ENCODE results near the gene LIFR. TPM values are rescaled to one million over a fixed set of nuclear protein-coding genes. Genes with fewer than 3 reads are reported as not detected.

LIFR gene
- total RNA-seq (2012; rRNA removed) (10.4 and 13.9 TPM in 2 replicates), polyA plus RNA-seq (2012; rRNA removed) (1.6 and 1.9 TPM in 2 replicates), Bru-seq, nascent RNA (percentile 85 among the genes with signal in this experiment), BruChase-seq, experiment 1, labeled RNA remaining after a 6-hour chase (percentile 88 among the genes with signal in this experiment), BruChase-seq, experiment 2, labeled RNA remaining after a 2-hour chase (percentile 90 among the genes with signal in this experiment)
- polyA plus RNA-seq (2012; cell fraction: cytosol; rRNA removed), result 0.35 and 0.54 TPM in 2 replicates
- polyA plus RNA-seq (2012; cell fraction: nucleus; rRNA removed; ENCODE audit: low replicate concordance), result 0.50 and 4.3 TPM in 2 replicates
- long read RNA-seq, full-length matches to known transcripts, result 12 of 30 reads
- long read RNA-seq, partial matches to known transcripts, result 2 of 30 reads
- long read RNA-seq, other reads (novel, unspliced or antisense), result 16 of 30 reads

- Histone ChIP-seq H2BK20ac (ENCODE audit: low read depth, low read length) (peak within 1 kb of the TSS; percentile 81), H3K14ac (replicated peaks; ENCODE audit: low read depth, low read length) (peak within 1 kb of the TSS; percentile 95), H3K4me3 (ENCODE audit: insufficient read depth, low read depth, low read length) (peak within 1 kb of the TSS; percentile 92), H2BK5ac (ENCODE audit: low read depth, low read length, poor library complexity, severe bottlenecking) (peak within 1 kb of the TSS; percentile 80), H3K23ac (ENCODE audit: low read depth, low read length) (peak within 1 kb of the TSS; percentile 90), H4K91ac (ENCODE audit: insufficient read depth, low read depth, low read length) (peak within 1 kb of the TSS; percentile 83), H2AFZ (replicated peaks; ENCODE audit: low read length, poor library complexity) (peak within 1 kb of the TSS; percentile 93), H3K27ac (ENCODE audit: insufficient read depth, low read length) (peak within 1 kb of the TSS; percentile 97), H4K5ac (ENCODE audit: low read depth, low read length) (peak within 1 kb of the TSS; percentile 47), H2BK120ac (ENCODE audit: low read depth, low read length) (peak within 1 kb of the TSS; percentile 91), H3K9ac (ENCODE audit: low read depth, low read length) (peak within 1 kb of the TSS; percentile 96), H3K79me1 (ENCODE audit: low read depth in 1 of 2, low read length in 2 of 2) (peaks cover 10 to 11% of the 10 kb centered on the region in 2 experiments; a peak in 3 of 4 replicates), H3K4me2 (ENCODE audit: low read depth, low read length) (peak within 1 kb of the TSS; percentile 95), H3K56ac (ENCODE audit: extremely low read depth, insufficient read depth, low read length) (peak within 1 kb of the TSS; percentile 87), H2AK9ac (replicated peaks; ENCODE audit: low read depth, low read length, poor library complexity) (peak within 1 kb of the TSS; percentile 73), H4K8ac (ENCODE audit: low read depth in 2 of 2, low read length in 2 of 2) (peak within 1 kb of the TSS; percentile 70 to 86), H3K18ac (ENCODE audit: low read depth, low read length) (peak within 1 kb of the TSS; percentile 65), H3K4me1 (ENCODE audit: control insufficient read depth, insufficient read depth, low read length) (no peaks in the 10 kb centered on the region), H2BK15ac (ENCODE audit: low read depth, low read length) (peak within 1 kb of the TSS; percentile 55; the same call in 1 of the 3 replicates), H3K9me3 (ENCODE audit: control insufficient read depth, insufficient read depth, low read length) (no peaks in the 10 kb centered on the region), H3K9me1 (ENCODE audit: insufficient read depth, low read length) (no peaks in the 10 kb centered on the region), H3K36me3 (ENCODE audit: control insufficient read depth, insufficient read depth, low read length) (no peaks in the 10 kb centered on the region), H4K20me1 (ENCODE audit: insufficient read depth, low read length) (no peaks in the 10 kb centered on the region; the same call in none of the 2 replicates), H3K27me3 (ENCODE audit: control insufficient read depth, insufficient read depth, low read length) (peaks cover under 1% of the 10 kb centered on the region; the same call in 1 of the 2 replicates), H3K4ac (ENCODE audit: low read depth, low read length) (peak within 1 kb of the TSS; percentile 80), H2AK5ac (ENCODE audit: low read depth, low read length) (peak within 1 kb of the TSS; percentile 7; the same call in 1 of the 2 replicates)
- dilution Hi-C loops (cut with HindIII; ENCODE audit: low sequenced_read_pairs, unreplicated experiment) (no loop called here), in situ Hi-C loops (cut with MboI; ENCODE audit: low sequenced_read_pairs) (no loop called here), intact Hi-C loops (cut with micrococcal nuclease) (loop anchor here (1.0 to 10.0 kb wide), 4 partner anchors 106 to 368 kb away; no protein-coding TSS in a partner anchor)
- BruUV-seq (replicated peaks), result no TSS peak
- 0% methylated on average over 12 of the region's 88 CpGs; no CpG with 5 or more reads in 1 of the 2 experiments for WGBS, 2 experiments (ENCODE audit: extremely low coverage in 2 of 2, insufficient read length in 1 of 2)
- ATAC-seq (ENCODE audit: low read depth) (peak; percentile 93), DNase-seq (peak; percentile 74)
- POLR2A ChIA-PET (ENCODE audit: unreplicated experiment), result no interaction called here
- CTCF ChIA-PET, result interaction anchor here (0.5 to 1.0 kb wide), 2 partner anchors 23 to 251 kb away, joined by 4 read pairs; no protein-coding TSS in a partner anchor
- TF ChIP-seq POLR2A (IDR thresholded peaks at IDR 0.05; ENCODE audit: low read depth, low read length), result no peak
- no peak for TF ChIP-seq MAZ (IDR thresholded peaks at IDR 0.05; ENCODE audit: borderline replicate concordance, low read depth, low read length)
- TF ChIP-seq ELK1 (IDR thresholded peaks at IDR 0.05; ENCODE audit: borderline replicate concordance, low read depth, low read length), result no peak
- no peak for TF ChIP-seq BHLHE40 (IDR thresholded peaks at IDR 0.05; ENCODE audit: low read depth, low read length)
- no peak for TF ChIP-seq NFE2L2 (IDR thresholded peaks at IDR 0.05; ENCODE audit: low read depth, low read length)
- TF ChIP-seq FOS (IDR thresholded peaks at IDR 0.05; ENCODE audit: low read depth, low read length), result no peak
- TF ChIP-seq RCOR1 (IDR thresholded peaks at IDR 0.05; ENCODE audit: insufficient replicate concordance, low read length), result no peak
- TF ChIP-seq CEBPB (IDR thresholded peaks at IDR 0.05; ENCODE audit: low read depth, low read length), result no peak
- no peak for TF ChIP-seq RAD21 (IDR thresholded peaks at IDR 0.05; ENCODE audit: low read length)
- TF ChIP-seq SMC3 (IDR thresholded peaks at IDR 0.05; ENCODE audit: low read depth, low read length), result no peak
- no peak for TF ChIP-seq CTCF (conservative IDR thresholded peaks at IDR 0.05; ENCODE audit: low read depth, low read length)
- no peak for TF ChIP-seq USF2 (IDR thresholded peaks at IDR 0.05; ENCODE audit: low read depth, low read length)
These were observed at the start of gene LIFR for GRCh38 chr5:38556599-38557307. Gene LIFR (minus strand): TSS chr5:38556646. CDS start chr5:38530647, 25,999 bp downstream.
